Peyer's patch (tissue), 4 donors: ENCODE data around the gene UBE2S.

Source experiments
- CTCF ChIP-seq, 6 experiments: fragments of 450-650 bp in 4 of 6; fragments of 200-600 bp in 2 of 6; sonication (generic) in 1 of 6; IDR thresholded peaks; one replicate each; pipeline ENCODE4 v1.5.1; 2017 to 2019; ENCODE audit warnings: antibody characterized with exemption in 6 of 6, mild to moderate bottlenecking in 3 of 6, moderate library complexity in 1 of 6
- POLR2A ChIP-seq, 2 donors: fragments of 450-650 bp; IDR thresholded peaks; one replicate each; pipeline ENCODE4 v1.5.1; 2017; ENCODE audit warnings: antibody characterized with exemption in 2 of 2, mild to moderate bottlenecking in 2 of 2, moderate library complexity in 2 of 2

- TF ChIP-seq CTCF (IDR thresholded peaks at IDR 0.05) (no peak), POLR2A (IDR thresholded peaks at IDR 0.05) (no peak)
These were observed 35.1 kb downstream of the UBE2S start for GRCh38 chr19:55372316-55373081.
